GM23338 (cell line): ENCODE results near the gene RRAS2. TPM values are rescaled to one million over a fixed set of nuclear protein-coding genes. Genes with fewer than 3 reads are reported as not detected.

Experiments used
- ATAC-seq: fragments of 200-7000 bp; cut with Tn5 transposase; 3 replicates; pipeline ENCODE4 v1.9.1; 2020
- DNase-seq: peaks from one replicate; pipeline ENCODE4 v3.0.0-alpha.2; 2015; ENCODE audit warnings: low spot score
- H2AFZ ChIP-seq: fragments of 200-600 bp; sonication (generic); 2 replicates; pipeline ENCODE4 v1.8.0; 2016; ENCODE audit warnings: antibody characterized with exemption, mild to moderate bottlenecking, moderate library complexity
- H3F3A ChIP-seq: fragments of 200-600 bp; sonication (generic); replicated peaks from 2 replicates; pipeline ENCODE4 v1.8.0; 2017; ENCODE audit warnings: antibody characterized with exemption, mixed run types, low read depth
- H3K27ac ChIP-seq: fragments of 200-600 bp; sonication (generic); 2 replicates; pipeline ENCODE4 v1.6.1; 2016; ENCODE audit warnings: low read depth
- H3K27me3 ChIP-seq: fragments of 200-600 bp; sonication (generic); 2 replicates; pipeline ENCODE4 v1.8.0; 2016; ENCODE audit warnings: mild to moderate bottlenecking, mixed run types, moderate library complexity; ENCODE audit not compliant: insufficient read depth
- H3K36me3 ChIP-seq: fragments of 200-600 bp; sonication (generic); 2 replicates; pipeline ENCODE4 v1.8.0; 2016; ENCODE audit warnings: mild to moderate bottlenecking; ENCODE audit not compliant: insufficient read depth
- H3K4me1 ChIP-seq: fragments of 200-600 bp; sonication (generic); 2 replicates; pipeline ENCODE4 v1.8.0; 2016; ENCODE audit warnings: mild to moderate bottlenecking, moderate library complexity; ENCODE audit not compliant: insufficient read depth
- H3K4me2 ChIP-seq: fragments of 200-600 bp; sonication (generic); 2 replicates; pipeline ENCODE4 v1.7.1; 2017; ENCODE audit warnings: mixed run types
- H3K4me3 ChIP-seq: fragments of 200-600 bp; sonication (generic); 2 replicates; pipeline ENCODE4 v1.6.1; 2016; ENCODE audit warnings: mixed run types
- H3K79me2 ChIP-seq: fragments of 200-600 bp; sonication (generic); replicated peaks from 2 replicates; pipeline ENCODE4 v1.8.0; 2017; ENCODE audit warnings: mild to moderate bottlenecking; ENCODE audit not compliant: insufficient read depth
- H3K9me2 ChIP-seq: fragments of 200-600 bp; sonication (generic); 2 replicates; pipeline ENCODE4 v1.8.0; 2017; ENCODE audit not compliant: insufficient read depth
- H4K20me1 ChIP-seq: fragments of 200-600 bp; sonication (generic); replicated peaks from 2 replicates; pipeline ENCODE4 v1.8.0; 2017; ENCODE audit warnings: mild to moderate bottlenecking; ENCODE audit not compliant: insufficient read depth
- H3K27ac Mint-ChIP-seq: 2 replicates; pipeline ENCODE4 v1.8.0; 2020; ENCODE audit warnings: inconsistent platforms, mild to moderate bottlenecking, moderate library complexity, mixed read lengths
- H3K27me3 Mint-ChIP-seq: 3 replicates; pipeline ENCODE4 v1.8.0; 2022; ENCODE audit warnings: low read depth, mild to moderate bottlenecking, moderate library complexity, mixed read lengths, inconsistent platforms; ENCODE audit not compliant: insufficient read depth, poor library complexity
- H3K36me3 Mint-ChIP-seq: 3 replicates; pipeline ENCODE4 v1.8.0; 2021; ENCODE audit warnings: low read depth, mild to moderate bottlenecking, inconsistent platforms, moderate library complexity, mixed read lengths
- H3K4me1 Mint-ChIP-seq: 3 replicates; pipeline ENCODE4 v1.8.0; 2020; ENCODE audit warnings: mild to moderate bottlenecking, inconsistent platforms, mixed read lengths
- H3K4me3 Mint-ChIP-seq: 3 replicates; pipeline ENCODE4 v1.8.0; 2021; ENCODE audit warnings: moderate library complexity, mild to moderate bottlenecking, inconsistent platforms, mixed read lengths
- H3K9me3 Mint-ChIP-seq: 3 replicates; pipeline ENCODE4 v1.8.0; 2020; ENCODE audit warnings: moderate library complexity, mild to moderate bottlenecking, inconsistent platforms, mixed read lengths
- EZH2 ChIP-seq: fragments of 200-600 bp; sonication (generic); IDR thresholded peaks from one replicate; pipeline ENCODE4 v1.8.0; 2017; ENCODE audit warnings: antibody characterized with exemption, mild to moderate bottlenecking, low read depth; ENCODE audit not compliant: unreplicated experiment
- JUNB ChIP-seq: IDR thresholded peaks from one replicate; pipeline ENCODE4 v1.6.1; 2016; ENCODE audit warnings: antibody characterized with exemption; ENCODE audit not compliant: unreplicated experiment
- NANOG ChIP-seq: IDR thresholded peaks from 2 replicates; pipeline ENCODE4 v1.6.1; 2016; ENCODE audit warnings: antibody characterized with exemption, borderline replicate concordance
- ZNF114 ChIP-seq: fragments of 250-450 bp; sonication (Bioruptor Pico); IDR thresholded peaks from 2 replicates; pipeline ENCODE4 v1.5.0; 2020; ENCODE audit warnings: mild to moderate bottlenecking, moderate library complexity
- ZNF331 ChIP-seq: fragments of 250-450 bp; sonication (Bioruptor Pico); IDR thresholded peaks from 2 replicates; pipeline ENCODE4 v1.5.0; 2020; ENCODE audit warnings: low read depth, mild to moderate bottlenecking, moderate library complexity
- polyA plus RNA-seq: library from polyadenylated mRNA; unstranded; fragments of >200 nt; fragmentation: Nextera tagmentation; extraction: Ambion mirVana; gene quantifications from 2 replicates; pipeline ENCODE4 v1.2.1, GENCODE V29; 2016
- total RNA-seq: library from RNA; depleted of rRNA; stranded (reverse); fragments of >200 nt; shearing (Covaris generic); gene quantifications from 2 replicates; pipeline ENCODE4 v1.2.3, GENCODE V29; 2014; rRNA removed

Gene RRAS2
- total and polyA plus RNA-seq, 2 experiments from 2014 or later = 196 to 293 TPM

GRCh38 chr11:14228356-14228755 is 130.6 kb downstream of the RRAS2 start:
- H3K27me3 ChIP-seq = no peaks in the 10 kb centered on the region
- peaks cover 54% of the 10 kb centered on the region for H3K4me1 Mint-ChIP-seq
- peaks cover 8% of the 10 kb centered on the region for H3K27me3 Mint-ChIP-seq
- no peaks in the 10 kb centered on the region for H3K79me2 ChIP-seq
- H3F3A ChIP-seq = no peaks in the 10 kb centered on the region
- peak overlapping the region; percentile 66; the same call in 1 of the 2 replicates for H3K4me2 ChIP-seq
- no peak overlapping the region for H3K27ac Mint-ChIP-seq
- H3K4me3 Mint-ChIP-seq = no peak overlapping the region; the same call in 2 of the 3 replicates
- peak; percentile 13 for DNase-seq
- no peaks in the 10 kb centered on the region for H3K9me2 ChIP-seq
- peaks cover 58% of the 10 kb centered on the region for H3K4me1 ChIP-seq
- peaks cover 5% of the 10 kb centered on the region; the same call in 1 of the 2 replicates for H3K36me3 ChIP-seq
- no peak for TF ChIP-seq EZH2
- TF ChIP-seq ZNF331 = no peak
- no peak for TF ChIP-seq ZNF114
- TF ChIP-seq NANOG = no peak
- TF ChIP-seq JUNB = no peak
- no peak for ATAC-seq
- H3K4me3 ChIP-seq = no peak overlapping the region
- H3K9me3 Mint-ChIP-seq = peaks cover 3% of the 10 kb centered on the region; the same call in 1 of the 3 replicates
- H3K36me3 Mint-ChIP-seq = no peaks in the 10 kb centered on the region
- H2AFZ ChIP-seq = peak overlapping the region; percentile 45; the same call in 1 of the 2 replicates
- H4K20me1 ChIP-seq = no peaks in the 10 kb centered on the region
- no peak overlapping the region for H3K27ac ChIP-seq

Other genes starting within 250 kb of the RRAS2 start
- gene COPB1, start 140.6 kb upstream of the RRAS2 start, total RNA-seq = 94.7 and 104 TPM in 2 replicates
- 39.6 and 42.3 TPM in 2 replicates for gene COPB1, start 140.6 kb upstream of the RRAS2 start, polyA plus RNA-seq
- 169 and 197 TPM in 2 replicates for gene PSMA1, start 161.2 kb upstream of the RRAS2 start, total RNA-seq
- 337 and 338 TPM in 2 replicates for gene PSMA1, start 161.2 kb upstream of the RRAS2 start, polyA plus RNA-seq